HFFc6 (cell line): ENCODE data around the gene AUNIP. TPM values are rescaled to one million over a fixed set of nuclear protein-coding genes. Genes with fewer than 3 reads are reported as not detected.

ENCODE experiments used
- DNase-seq: peaks from one replicate; pipeline ENCODE4 v3.0.0-alpha.2; 2018
- H3K27ac Mint-ChIP-seq: 2 replicates; pipeline ENCODE4 v1.8.0; 2020; ENCODE audit warnings: mild to moderate bottlenecking, mixed read lengths
- H3K27me3 Mint-ChIP-seq: 2 replicates; pipeline ENCODE4 v1.8.0; 2021; ENCODE audit warnings: mild to moderate bottlenecking, moderate library complexity, mixed read lengths; ENCODE audit not compliant: insufficient read depth
- H3K36me3 Mint-ChIP-seq: 2 replicates; pipeline ENCODE4 v1.8.0; 2021; ENCODE audit warnings: low read depth, mixed read lengths
- H3K4me1 Mint-ChIP-seq: 2 replicates; pipeline ENCODE4 v1.8.0; 2020; ENCODE audit warnings: low read depth, mixed read lengths
- H3K4me3 Mint-ChIP-seq: 2 replicates; pipeline ENCODE4 v1.8.0; 2020; ENCODE audit warnings: mild to moderate bottlenecking, moderate library complexity, mixed read lengths
- H3K9me3 Mint-ChIP-seq: 2 replicates; pipeline ENCODE4 v1.8.0; 2020; ENCODE audit warnings: mild to moderate bottlenecking, mixed read lengths
- total RNA-seq, 6 experiments: library from RNA; stranded (reverse); fragmentation: NEBNext Ultra II Directional; extraction: Animal tissue kit (Norgen Biotek cat#: 25700); gene quantifications; 2 replicates in 1 of 6; 3 replicates in 5 of 6; pipeline ENCODE4 v1.2.3, GENCODE V29; 2021
- TF ChIP-seq, protein P1 (sequence below): fragments of 200-600 bp; sonication (generic); IDR thresholded peaks from 2 replicates; pipeline ENCODE4 v1.5.0; 2021; ENCODE audit warnings: antibody characterized with exemption, mild to moderate bottlenecking

The AUNIP gene
- total RNA-seq, 6 experiments from 2014 or later = 2.4 to 3.6 (median 3.2) TPM

DNA sequence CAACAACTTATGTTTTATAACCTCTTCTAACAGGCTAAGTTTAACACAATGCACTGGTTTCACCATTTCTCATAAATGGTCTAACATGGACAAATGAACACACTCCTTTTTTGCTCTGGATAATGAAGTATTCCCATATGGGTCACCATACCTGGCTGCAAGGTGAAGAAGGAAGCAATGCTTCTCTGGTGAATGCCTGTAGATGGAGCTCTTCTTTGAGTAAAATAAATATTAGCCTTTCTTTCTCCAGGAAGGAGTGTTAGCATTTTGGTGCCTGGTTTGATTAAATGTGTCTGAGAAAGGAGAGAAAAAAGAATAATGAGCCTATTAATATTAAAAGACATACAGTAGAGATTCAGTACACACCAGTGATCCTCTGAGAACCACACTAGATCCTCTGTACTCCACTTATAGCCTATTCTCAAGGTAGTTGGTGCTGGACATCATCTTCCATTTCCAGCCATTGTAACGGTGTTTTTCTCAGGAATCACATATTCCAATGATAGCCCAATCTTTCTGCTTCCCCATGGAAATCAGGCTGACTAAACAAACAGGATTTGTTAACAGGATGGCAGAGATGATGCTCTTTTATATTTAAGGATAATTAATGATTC is 21.9 kb downstream of the AUNIP start:
- no peak for DNase-seq
- TF ChIP-seq, protein P1, sequence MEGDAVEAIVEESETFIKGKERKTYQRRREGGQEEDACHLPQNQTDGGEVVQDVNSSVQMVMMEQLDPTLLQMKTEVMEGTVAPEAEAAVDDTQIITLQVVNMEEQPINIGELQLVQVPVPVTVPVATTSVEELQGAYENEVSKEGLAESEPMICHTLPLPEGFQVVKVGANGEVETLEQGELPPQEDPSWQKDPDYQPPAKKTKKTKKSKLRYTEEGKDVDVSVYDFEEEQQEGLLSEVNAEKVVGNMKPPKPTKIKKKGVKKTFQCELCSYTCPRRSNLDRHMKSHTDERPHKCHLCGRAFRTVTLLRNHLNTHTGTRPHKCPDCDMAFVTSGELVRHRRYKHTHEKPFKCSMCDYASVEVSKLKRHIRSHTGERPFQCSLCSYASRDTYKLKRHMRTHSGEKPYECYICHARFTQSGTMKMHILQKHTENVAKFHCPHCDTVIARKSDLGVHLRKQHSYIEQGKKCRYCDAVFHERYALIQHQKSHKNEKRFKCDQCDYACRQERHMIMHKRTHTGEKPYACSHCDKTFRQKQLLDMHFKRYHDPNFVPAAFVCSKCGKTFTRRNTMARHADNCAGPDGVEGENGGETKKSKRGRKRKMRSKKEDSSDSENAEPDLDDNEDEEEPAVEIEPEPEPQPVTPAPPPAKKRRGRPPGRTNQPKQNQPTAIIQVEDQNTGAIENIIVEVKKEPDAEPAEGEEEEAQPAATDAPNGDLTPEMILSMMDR = peak; percentile 66
- no peak overlapping the region for H3K4me3 Mint-ChIP-seq
- H3K27ac Mint-ChIP-seq = 0 out of 2 replicates have a peak overlapping the region, but pooled peaks have one; percentile 25
- H3K36me3 Mint-ChIP-seq = peaks cover 5% of the 10 kb centered on the region; the same call in 1 of the 2 replicates
- H3K27me3 Mint-ChIP-seq = no peaks in the 10 kb centered on the region
- H3K4me1 Mint-ChIP-seq = 0 out of 2 replicates have a peak, but pooled peaks cover 9% of the 10 kb centered on the region
- H3K9me3 Mint-ChIP-seq = no peaks in the 10 kb centered on the region

DNA sequence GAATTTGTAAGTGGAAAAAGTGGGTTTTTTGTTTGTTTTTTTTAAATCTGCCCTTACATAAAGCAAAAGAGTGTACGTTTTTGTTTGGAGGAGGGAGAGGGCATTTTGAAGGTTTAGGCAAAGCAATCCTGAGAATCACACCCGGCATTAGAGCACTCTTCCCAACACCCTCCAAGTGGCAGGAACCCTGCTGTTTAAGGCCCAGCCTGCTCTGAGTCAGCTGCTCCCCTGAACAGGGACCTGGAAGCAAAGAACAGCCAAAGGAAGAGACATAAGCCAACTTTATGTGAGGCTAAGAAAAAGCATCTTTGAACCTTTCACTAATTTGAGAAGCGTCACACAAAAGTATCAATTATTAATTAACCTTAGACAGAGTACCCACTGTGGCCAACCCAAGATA is 22.6 kb downstream of the AUNIP start:
- H3K4me3 Mint-ChIP-seq = no peak overlapping the region
- H3K4me1 Mint-ChIP-seq = 0 out of 2 replicates have a peak, but pooled peaks cover 9% of the 10 kb centered on the region
- no peaks in the 10 kb centered on the region for H3K9me3 Mint-ChIP-seq
- H3K27ac Mint-ChIP-seq = no peak overlapping the region
- no peak for DNase-seq
- no peaks in the 10 kb centered on the region for H3K27me3 Mint-ChIP-seq
- peaks cover 5% of the 10 kb centered on the region; the same call in 1 of the 2 replicates for H3K36me3 Mint-ChIP-seq
- TF ChIP-seq, protein P1 = no peak

GRCh38 chr1:25834894-25835293 is 24.4 kb downstream of the AUNIP start:
- 0 out of 2 replicates have a peak, but pooled peaks cover 9% of the 10 kb centered on the region for H3K4me1 Mint-ChIP-seq
- H3K9me3 Mint-ChIP-seq = no peaks in the 10 kb centered on the region
- DNase-seq = no peak
- peaks cover 8% of the 10 kb centered on the region for H3K36me3 Mint-ChIP-seq
- H3K27ac Mint-ChIP-seq = no peak overlapping the region
- H3K27me3 Mint-ChIP-seq = no peaks in the 10 kb centered on the region
- TF ChIP-seq, protein P1 = no peak
- H3K4me3 Mint-ChIP-seq = no peak overlapping the region

DNA sequence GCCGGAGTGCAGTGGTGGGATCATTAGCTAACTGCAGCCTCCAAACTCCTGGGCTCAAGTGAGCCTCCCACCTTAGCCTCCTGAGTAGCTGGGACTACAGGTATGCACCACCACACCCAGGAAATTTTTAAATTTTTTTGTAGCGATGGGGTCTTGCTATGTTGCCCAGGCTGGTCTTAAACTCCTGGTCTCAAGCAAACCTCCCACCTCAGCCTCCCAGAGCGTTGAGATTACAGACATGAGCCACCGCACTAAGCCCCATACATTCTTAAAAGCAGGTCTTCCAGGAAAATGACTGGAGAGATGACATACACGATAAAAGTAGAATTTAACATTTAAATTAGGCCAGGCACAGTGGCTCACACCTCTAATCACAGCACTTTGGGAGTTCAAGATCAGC is 26.1 kb downstream of the AUNIP start:
- Mint-ChIP-seq H3K27me3 (no peaks in the 10 kb centered on the region), H3K4me1 (0 out of 2 replicates have a peak, but pooled peaks cover 9% of the 10 kb centered on the region), H3K9me3 (no peaks in the 10 kb centered on the region), H3K4me3 (no peak overlapping the region), H3K36me3 (peaks cover 17% of the 10 kb centered on the region), H3K27ac (no peak overlapping the region)
- no peak for DNase-seq
- TF ChIP-seq, protein P1 = no peak

- 0 out of 2 replicates have a peak, but pooled peaks cover 9% of the 10 kb centered on the region for H3K4me1 Mint-ChIP-seq
- peaks cover 17% of the 10 kb centered on the region for H3K36me3 Mint-ChIP-seq
- TF ChIP-seq, protein P1 = no peak
- DNase-seq = no peak
- H3K4me3 Mint-ChIP-seq = no peak overlapping the region
- H3K27me3 Mint-ChIP-seq = no peaks in the 10 kb centered on the region; the same call in 1 of the 2 replicates
- H3K27ac Mint-ChIP-seq = no peak overlapping the region
- H3K9me3 Mint-ChIP-seq = no peaks in the 10 kb centered on the region
These were observed 26.8 kb downstream of the AUNIP start for GRCh38 chr1:25832336-25833037.
